ENCODE data around the gene SLC39A8.

Gene SLC39A8

DNA sequence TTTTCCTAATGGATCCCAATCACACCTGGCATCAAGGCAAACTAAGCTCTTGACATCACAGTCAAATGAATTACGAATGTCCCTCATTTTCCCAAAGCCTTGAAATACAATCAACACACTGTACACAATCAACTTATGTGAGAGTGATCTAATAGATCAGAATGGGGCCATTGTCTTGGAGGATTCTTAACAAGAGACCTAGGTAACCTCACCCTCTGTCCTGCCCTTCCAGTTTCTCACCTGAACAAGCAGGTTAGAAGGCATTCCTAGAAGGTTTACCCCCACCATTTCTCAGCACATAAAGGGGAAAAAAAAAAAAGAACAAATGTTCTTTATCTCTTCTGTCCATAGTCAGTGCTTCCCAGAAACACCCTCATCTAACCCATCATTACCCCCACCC is 6.3 kb downstream of the SLC39A8 start:
- no peak for DNase-seq (ENCODE audit: low spot score)

DNA sequence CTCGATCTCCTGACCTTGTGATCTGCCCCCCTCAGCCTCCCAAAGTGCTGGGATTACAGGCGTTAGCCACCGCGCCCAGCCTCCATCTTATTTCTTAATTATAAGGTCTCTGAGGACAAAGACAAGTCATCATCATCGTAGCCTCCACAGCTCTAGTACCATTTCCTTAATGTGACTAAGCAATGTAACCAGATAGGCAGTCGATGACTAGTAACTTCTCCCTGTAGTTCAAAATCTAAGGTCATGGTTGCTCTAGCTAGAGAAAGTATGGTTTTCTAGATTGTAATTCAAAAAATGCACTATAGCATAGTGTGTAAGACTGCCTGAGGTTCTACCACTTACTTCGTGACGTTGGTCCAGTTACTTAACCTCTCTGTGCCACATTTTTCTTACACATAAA is 6.9 kb downstream of the SLC39A8 start:
- no peak for DNase-seq (ENCODE audit: low spot score)

DNA sequence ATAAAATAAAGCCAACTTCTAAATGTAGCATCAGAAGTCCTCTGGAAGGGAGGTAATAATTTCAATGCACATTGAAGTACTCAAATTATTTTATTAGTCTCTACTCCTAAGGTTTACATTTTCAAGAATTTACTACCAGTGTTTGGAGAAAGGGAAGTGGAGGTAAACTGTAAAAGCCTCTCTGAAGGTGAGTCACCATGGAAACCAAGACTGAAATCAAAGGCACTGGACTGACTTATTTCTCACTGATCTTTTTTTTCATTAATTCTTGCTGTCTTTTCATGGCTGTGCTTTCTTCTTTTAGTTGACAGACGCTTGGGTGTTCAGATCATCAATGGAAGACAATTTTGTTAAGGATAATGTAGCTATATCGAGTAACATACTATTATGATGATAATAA is 9.7 kb downstream of the SLC39A8 start:
- no peak for DNase-seq (ENCODE audit: low spot score)

DNA sequence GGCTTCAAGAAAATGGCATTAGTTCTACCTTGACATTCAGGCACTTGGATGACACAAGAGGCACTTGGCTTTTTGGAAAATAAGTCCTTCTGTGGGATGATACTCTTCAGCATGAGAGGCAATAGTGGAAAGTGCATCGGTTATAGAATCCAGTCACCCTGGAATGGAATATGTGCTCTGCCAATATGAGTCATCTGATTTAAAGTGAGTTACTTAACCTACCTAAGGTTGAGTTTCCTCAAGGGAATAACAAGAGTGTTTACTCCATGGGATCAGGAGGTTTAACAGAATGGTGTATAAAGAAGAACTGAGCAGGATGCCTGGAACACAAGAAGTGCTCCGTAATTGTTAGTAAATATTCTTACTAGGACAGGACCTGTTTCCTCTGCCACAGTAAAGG is 10.7 kb downstream of the SLC39A8 start:
- DNase-seq (ENCODE audit: low spot score), result no peak

DNA sequence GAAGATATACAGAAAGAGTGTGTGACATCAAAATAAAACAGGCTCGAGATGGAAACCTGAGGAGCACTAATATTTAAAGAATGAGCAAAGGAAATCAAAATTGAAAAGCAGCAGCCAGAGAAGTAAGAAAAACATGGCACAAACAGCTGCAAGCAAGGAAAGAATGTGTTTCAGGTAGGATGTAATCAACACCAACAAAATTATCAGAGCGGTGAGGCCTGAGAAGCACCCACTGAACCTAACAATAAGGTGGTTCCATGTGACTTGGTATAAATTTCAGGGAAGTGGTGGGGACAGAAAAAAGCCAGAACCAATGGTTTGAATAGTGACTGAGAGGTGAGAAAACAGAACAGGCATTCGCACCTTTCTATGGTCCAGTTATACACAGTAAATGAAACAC is 11.5 kb downstream of the SLC39A8 start:
- no peak for DNase-seq (ENCODE audit: low spot score)

DNA sequence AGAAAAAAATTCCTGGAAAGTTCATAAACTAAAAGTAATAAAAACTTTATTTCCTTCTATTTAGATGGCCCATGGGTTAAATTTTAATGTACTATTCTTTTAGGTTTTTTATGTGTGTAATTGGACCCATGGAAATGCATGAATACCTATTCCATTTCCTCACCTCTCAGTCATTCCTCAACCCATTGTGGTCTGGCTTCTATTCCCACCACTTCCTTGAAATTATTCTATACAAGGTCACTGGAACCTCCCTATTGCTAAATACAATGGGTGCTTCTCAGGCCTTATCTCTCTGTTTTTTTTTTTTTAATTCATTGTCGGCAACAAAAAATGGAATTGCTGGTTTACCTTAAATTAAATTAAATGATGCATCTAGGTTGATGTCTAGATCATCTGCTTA is 17.2 kb downstream of the SLC39A8 start:
- DNase-seq (ENCODE audit: low spot score), result no peak

DNA sequence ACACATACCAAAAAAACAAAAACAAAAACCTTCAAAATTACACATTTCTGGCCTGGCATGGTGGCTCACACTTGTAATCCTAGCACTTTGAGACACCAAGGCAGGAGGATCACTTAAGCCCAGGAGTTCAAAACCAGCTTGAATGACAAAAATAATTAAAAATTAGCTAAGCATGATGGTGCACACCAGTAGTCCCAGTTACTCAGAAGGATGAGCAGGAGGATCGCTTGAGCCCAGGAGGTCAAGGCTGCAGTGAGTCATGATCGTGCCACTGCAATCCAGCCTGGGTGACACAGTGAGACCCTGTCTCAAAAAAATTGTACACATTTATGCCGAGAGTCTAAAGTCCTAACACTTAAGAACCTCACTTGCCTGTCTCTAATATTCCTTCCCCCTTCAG is 18.3 kb downstream of the SLC39A8 start:
- DNase-seq (ENCODE audit: low spot score), result no peak

DNA sequence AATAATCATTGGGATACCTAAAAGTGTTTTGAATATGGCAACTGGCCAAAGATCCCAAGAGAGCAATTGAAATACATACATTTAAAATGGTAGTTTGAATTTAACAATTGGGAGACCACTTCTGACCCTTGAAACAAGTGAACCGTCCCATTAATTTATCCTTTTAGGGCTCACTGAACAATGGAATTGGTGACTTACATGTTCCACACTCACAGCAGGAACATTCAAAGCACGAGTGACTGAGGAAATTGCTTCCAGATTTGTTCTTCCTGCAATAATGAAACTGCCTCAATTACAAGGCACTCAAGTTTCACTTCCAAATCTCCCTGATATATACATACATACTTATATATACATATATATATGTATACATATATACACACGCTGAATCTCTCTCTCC is 20.6 kb downstream of the SLC39A8 start:
- no peak for DNase-seq (ENCODE audit: low spot score)

DNA sequence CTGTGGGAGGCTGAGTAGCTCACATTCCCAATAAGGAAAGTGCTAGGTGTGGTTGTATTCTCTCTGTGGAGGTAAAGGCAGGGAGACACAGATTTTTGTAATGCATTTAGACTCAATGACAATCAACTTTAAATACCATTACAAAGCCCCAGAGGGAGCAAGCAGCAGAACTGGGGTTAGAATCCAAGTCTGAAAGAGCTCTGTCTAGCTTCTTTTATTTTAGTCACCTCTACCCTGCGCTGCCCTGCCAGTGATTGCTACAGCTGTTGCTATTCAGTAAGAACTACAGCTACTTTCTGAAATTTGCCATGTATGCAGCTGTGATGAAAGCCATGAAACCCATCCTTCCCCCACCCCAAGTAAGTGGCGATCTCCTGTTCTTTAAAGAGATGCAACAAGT is 22.5 kb downstream of the SLC39A8 start:
- DNase-seq (ENCODE audit: low spot score), result no peak

DNA sequence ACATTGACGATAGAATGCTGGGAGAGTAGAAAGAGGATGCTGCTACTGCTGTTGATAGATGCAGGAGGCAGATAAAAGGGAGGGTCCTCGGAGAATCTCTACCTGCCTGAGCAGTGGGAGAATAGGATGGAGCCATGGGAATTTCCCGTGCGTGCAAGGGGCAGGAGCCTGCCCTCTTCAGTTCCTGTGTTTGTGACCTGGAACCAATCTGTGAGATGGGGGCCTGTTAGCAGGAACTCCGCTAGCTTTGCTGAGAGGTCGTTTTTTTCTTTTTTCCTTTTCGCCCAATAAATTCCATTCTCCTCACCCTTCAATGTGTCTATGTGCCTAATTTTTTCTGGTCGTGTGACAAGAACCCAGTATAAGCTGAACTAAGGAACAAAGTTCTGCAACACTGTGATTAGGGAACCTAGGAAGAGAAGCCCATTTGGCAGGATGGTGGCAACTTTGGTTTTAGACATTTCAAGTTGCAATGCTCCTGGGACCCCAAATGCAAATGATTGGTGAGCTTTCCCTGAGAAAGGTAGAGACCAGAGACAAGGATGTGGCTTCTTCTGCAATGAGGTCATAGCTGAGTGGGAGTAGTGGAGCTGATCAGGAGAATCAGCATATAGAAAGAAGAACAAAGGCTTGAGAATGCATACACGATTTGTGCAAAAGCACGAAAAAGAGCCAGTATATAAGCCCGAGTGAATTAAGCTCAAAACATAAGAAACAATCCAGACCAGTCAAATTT is 23.9 kb downstream of the SLC39A8 start:
- DNase-seq (ENCODE audit: low spot score), result no peak

DNA sequence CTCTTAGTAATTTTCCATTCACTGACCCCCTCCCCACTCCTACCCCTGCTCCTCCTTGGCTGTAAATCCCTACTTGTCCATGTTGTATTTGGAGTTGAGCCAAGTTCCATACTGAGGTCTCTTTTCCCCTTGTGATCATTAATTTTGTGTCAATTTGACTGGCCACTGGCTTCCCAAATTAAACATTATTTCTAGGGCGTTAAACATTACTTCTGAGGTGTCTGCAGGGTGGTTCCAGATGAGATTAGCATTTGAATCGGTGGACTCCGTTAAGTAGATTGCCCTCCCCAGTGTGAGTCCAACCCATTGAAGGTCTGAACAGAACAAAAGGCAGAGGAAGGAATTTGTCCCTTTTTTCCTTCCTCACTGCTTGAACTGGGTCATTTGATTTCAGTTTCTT is 25.7 kb downstream of the SLC39A8 start:
- no peak for DNase-seq (ENCODE audit: low spot score)

DNA sequence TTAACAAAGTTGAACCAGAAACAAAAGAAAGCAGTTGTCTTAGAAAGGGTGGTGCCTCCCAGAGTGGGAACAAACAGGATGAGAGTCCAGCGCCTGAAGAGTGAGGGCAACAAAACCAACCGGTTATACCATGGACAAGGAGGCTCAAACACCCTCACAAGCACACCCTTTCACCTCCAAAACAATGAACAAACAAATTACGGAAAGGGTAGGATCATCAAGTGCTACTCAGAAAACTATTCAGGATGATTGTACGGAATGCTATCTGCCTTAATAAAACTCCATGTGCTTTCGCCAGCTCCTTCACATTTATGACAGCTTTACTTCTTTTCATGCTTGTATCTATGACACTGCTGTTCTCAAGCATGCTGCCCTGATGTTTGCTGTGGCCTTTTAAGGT is 26.8 kb downstream of the SLC39A8 start:
- DNase-seq (ENCODE audit: low spot score), result no peak

DNA sequence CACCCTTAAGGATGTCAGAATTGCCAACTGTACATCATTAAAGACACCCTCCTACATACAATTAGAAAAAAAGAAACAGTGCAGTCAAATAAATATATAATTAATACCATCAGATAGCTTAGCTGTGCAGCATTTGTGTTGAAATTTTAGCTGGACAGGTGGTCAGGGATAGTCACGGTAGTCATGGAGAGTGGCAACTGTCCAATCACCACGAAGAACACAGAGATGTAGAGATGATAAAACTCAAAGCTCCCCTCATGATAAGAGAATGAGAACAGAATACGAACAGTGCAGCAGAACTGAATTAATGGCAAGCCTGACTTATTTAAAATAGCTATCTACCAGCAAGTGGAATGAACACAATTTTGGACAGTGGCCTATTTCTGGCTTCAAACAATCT is 27.2 kb downstream of the SLC39A8 start:
- no peak for DNase-seq (ENCODE audit: low spot score)

DNA sequence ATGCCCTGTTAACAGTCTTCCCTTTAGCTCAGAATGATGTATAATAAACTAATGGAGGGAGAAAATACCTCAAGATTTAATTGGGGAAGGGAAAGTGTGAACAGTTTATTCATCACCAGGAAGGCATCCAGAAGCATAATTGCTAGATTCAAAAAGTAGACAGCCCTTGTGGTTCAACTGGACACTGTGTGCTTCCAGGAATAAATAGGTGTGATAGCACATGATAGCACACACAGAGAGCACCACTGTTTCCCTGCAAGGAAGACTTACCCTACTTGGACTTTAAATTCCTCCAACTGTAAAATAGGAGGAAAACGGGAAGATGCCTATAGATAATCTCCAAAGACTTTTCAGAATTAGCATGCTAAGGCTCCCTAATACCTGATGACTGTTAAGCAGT is 27.8 kb downstream of the SLC39A8 start:
- DNase-seq (ENCODE audit: low spot score), result no peak

DNA sequence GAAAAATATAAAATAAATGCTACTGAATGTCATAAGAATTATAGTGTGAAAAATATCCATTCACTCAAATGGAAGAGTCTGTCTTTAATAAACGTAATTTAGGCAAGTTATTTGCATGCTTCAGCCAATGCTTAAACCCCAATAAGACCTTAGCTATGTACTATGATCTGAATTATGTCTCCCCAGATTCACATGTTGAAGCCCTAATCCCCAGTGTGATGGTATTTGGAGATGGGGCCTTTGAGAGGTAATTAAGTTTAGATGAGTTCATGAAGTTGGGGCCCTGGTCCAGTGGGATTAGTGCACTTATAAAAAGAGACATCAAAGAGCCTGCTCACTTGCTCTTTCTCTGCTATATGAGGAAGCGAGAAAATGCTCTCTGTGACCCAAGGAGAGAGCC is 28.7 kb downstream of the SLC39A8 start:
- no peak for DNase-seq (ENCODE audit: low spot score)

DNA sequence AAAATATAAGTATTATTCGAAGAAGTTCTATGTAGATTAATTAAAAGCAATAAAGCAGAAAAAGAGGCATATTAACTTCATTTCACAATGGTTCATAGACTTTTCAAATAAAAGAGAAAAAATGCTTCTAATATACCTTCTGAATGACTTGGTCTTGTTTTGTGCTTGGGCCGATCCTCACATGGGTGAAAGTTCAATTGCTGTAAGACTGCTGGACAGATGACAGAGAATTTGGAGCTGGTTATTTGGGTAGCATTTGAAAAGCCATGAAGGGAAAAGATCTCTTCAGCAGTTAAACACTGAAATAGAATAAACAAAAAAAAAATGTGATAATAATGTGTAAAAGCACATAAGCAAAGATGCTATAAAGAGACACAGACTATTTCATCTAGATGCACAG is 29.8 kb downstream of the SLC39A8 start:
- DNase-seq (ENCODE audit: low spot score), result no peak

DNA sequence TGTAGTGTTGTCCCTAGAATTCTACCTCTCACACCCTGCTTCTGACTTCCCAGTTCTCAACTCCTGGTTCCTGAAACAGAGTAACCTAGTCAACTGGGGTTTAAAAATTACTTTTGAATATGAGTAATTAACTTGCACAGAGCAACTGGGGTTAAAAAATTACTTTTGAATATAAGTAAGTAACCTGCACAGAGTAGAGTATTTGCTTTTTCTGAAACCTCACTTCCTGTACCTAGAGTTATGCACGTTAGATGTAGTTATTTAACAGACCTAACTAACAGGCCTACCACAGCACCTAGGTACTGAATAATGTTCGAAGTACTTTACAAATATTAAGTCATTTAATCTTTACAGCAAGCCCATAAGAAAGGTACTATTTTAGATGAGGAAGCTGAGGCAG is 32.9 kb downstream of the SLC39A8 start:
- DNase-seq (ENCODE audit: low spot score), result no peak

DNA sequence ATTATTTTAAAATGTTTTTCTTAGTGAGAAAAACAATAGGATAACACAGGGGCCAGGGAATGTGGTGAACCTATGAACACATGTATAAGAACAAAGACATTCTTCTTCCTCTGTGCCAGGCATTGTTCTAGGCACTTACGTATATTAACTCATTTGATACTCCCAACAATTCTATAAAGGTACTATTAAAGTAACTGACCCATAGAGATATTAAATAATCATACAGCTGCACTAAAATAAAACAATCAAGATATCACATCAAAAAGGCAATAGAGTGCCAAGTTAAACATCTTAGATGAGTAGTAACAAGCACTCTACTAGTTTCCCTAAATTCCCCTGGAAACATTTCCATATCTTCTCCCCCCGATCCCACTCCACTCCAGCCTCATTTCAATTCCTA is 33.4 kb downstream of the SLC39A8 start:
- no peak for DNase-seq (ENCODE audit: low spot score)

DNA sequence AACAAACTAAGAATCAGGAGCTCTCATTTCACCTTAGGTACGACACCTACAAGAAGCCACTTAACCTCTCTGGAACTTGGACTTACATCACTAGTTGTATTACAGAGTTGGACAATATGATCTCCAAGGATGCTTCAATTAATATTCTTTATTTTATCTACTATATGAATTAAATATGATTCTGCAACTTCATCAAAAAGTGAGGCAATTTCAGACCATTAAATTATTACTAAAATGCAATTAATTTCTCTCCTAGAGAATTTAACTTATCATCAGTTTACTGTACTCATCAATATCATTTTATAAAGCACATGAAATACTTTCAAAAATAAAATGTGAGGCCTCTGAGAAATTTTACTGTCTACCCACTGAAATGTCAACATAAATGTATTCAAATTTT is 33.9 kb downstream of the SLC39A8 start:
- no peak for DNase-seq (ENCODE audit: low spot score)

DNA sequence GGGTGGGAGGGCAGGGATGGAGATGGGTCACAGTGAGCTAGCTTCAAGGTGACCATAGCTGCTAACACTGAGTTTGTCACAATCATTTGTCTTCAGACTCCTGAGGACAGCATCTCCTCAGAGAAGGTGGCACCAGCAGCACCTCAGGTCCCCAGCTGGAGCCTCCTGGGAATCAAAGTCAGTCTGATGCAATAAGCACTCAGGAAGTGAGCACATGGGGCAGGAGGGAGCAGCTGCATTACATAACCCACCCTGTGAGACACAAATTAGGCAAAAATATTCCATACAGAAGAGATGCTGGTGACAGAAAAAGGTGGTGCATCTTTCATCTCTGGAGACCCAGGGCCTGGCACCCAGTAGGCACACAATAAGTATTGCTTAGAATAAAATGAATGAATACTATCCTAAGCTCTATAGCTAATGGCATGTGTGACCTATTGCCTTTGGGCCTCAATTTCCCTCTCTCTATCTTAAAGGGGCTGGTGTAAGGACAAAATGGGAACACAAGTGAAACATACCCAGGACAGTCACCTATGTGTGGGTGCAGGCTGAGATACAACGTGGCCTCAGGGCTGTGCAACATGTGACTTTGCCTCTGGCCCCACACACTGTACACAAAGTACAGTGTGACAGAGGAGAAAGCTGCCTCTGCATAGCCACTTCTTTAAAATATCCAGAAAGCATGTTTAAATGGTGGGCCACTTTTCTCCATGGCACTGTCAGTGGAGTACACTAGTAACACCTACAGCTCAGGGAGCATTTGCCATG is 37.1 kb downstream of the SLC39A8 start:
- no peak for DNase-seq (ENCODE audit: low spot score)

DNA sequence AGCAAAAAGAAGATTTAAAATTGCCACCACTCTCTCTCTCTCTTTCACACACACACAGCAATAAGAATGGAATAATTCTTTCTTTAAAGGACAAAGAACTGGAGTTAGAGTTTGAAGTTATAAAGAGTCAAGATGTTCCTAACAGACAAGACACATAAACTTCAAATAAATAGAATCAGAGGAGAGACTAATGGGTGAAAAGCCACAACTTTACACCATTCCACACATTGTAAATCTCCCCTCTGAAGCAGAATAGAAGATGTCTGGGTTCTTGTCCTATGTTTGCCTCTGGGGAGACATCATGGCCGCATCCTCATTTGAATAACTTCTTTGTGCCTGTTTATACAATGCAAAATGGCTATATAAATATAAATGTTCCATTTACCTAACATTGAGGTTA is 39.6 kb downstream of the SLC39A8 start:
- DNase-seq (ENCODE audit: low spot score), result no peak

DNA sequence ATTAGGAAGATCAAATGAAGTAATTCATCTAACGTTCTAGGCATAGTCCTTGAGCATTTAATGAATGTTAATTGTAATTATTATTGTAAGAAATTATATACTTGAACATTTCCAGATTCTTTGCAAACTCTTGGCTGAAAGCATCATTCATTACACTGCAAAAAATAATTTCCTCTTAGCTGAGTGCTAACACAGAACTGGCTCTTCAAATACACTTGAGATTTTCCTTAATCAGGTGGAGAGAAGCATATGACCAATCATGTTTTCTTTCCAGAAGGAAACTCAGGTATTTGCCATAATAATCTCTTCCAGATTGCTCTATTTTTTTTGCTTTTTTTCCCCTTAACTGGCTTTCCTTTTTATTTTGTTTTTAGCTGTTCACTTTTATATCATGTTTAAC is 42.5 kb downstream of the SLC39A8 start:
- no peak for DNase-seq (ENCODE audit: low spot score)

DNA sequence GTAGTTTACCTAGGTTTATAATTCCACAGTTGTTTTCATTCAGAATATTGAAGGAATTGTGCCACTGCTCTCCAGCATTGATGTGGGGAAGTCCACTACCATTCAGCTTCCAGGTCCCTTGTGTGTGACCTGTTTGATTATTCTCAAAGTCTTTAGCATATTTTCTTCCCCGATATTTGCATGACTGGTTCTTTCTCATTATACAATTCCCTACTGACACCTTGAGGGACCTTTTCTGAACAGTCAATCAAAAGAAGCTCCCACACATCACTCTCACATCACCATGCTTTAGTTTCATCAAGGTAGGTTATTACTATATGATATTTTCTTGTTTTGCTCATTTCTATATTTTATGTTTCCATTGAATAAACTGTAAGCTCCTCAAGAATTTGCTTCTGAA is 44.1 kb downstream of the SLC39A8 start:
- DNase-seq (ENCODE audit: low spot score), result no peak

All from COLO829 (cell line).